ENCODE results near the gene TSPAN1. TPM values are rescaled to one million over a fixed set of nuclear protein-coding genes. Genes with fewer than 3 reads are reported as not detected.

Gene TSPAN1
- total and polyA plus RNA-seq, 12 donors = 0.80 to 5.3 (median 1.7) TPM

DNA sequence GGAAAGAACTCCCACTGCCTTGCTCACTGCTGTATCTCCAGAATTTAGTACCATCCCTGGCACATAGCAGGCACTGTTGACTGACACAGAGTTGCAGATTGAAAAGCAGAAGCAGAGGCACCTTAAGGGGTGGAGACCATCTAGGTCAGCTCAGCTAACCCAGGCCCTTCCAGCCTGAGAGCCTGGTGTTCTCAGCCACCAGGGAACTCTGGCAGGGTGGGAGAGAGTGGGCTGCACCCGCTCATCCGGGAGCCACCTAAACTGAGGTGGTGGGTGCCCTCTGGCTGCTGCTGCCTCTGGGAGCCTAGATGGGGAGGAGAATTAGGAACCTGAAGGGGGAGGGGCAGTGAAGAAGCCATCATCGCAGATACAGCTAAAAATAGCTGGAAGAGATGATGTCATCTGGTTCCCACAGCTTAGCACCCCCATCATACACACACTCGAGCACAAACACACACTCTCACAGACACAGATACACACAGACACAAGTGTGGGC is 1.5 kb upstream of the TSPAN1 start:
- Histone ChIP-seq H3K4me1 (peaks cover 22 to 67% (median 61%) of the 10 kb centered on the region in 9 donors), H3K36me3 (no peaks in the 10 kb centered on the region), H3K4me3 (no peak overlapping the region), H3K9me3 (no peaks in the 10 kb centered on the region), H3K27me3 (peaks cover 0 to under 1% (median 0%) of the 10 kb centered on the region in 7 donors), H3K27ac (peak overlapping the region in 9 of 10 donors; percentile 60 to 93 (median 82))
- TF ChIP-seq, protein P1, sequence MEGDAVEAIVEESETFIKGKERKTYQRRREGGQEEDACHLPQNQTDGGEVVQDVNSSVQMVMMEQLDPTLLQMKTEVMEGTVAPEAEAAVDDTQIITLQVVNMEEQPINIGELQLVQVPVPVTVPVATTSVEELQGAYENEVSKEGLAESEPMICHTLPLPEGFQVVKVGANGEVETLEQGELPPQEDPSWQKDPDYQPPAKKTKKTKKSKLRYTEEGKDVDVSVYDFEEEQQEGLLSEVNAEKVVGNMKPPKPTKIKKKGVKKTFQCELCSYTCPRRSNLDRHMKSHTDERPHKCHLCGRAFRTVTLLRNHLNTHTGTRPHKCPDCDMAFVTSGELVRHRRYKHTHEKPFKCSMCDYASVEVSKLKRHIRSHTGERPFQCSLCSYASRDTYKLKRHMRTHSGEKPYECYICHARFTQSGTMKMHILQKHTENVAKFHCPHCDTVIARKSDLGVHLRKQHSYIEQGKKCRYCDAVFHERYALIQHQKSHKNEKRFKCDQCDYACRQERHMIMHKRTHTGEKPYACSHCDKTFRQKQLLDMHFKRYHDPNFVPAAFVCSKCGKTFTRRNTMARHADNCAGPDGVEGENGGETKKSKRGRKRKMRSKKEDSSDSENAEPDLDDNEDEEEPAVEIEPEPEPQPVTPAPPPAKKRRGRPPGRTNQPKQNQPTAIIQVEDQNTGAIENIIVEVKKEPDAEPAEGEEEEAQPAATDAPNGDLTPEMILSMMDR (IDR thresholded peaks at IDR 0.05) = peak in 6 of 9 donors; percentile 10 to 55 (median 34)
- intact Hi-C loops (cut with DNase I) = loop anchor here in 3 of 10 donors (2.0 to 10.0 kb wide), 3 partner anchors 41 to 59 kb away; partner anchors contain the start of gene PIK3R3 (in 2 of the 3)
- peak in 7 of 8 donors; percentile 6 to 56 (median 31) for ATAC-seq
- DNase-seq = peak in 1 of 2 donors; percentile 65
- WGBS, 2 donors = 8 to 22% methylated on average over 4 of the region's 4 CpGs

DNA sequence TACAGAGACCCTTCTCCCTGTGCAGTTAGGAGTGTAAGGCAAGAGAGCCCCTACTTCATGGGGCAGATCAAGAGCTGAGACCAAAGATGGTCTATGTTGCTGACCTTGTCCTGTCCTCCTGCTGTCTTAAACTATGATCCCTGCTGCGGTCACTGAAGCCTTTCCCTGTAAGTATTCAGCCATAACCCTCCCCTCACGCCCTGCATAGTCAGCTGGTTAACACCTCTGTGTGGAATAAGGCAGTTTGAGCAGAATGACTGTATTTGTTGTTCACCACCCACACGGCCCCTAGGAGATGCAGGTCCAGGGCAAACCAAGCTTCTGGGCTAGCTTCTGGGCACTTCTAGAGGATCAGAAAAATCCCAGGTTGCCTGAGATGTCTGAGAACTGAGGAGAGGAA is 356 bp downstream of the TSPAN1 start:
- TF ChIP-seq, protein P1 (IDR thresholded peaks at IDR 0.05) = no peak
- no peak for ATAC-seq
- 73 to 82% methylated on average over 3 of the region's 3 CpGs for WGBS, 2 donors
- no peaks in the 10 kb centered on the region for H3K27me3 ChIP-seq
- H3K36me3 ChIP-seq = no peaks in the 10 kb centered on the region
- H3K9me3 ChIP-seq = no peaks in the 10 kb centered on the region
- intact Hi-C loops (cut with DNase I) = loop anchor here in 4 of 10 donors (2.0 to 10.0 kb wide), 3 partner anchors 42 to 83 kb away; partner anchors contain the start of gene PIK3R3 (in 3 of the 4)
- DNase-seq = no peak
- H3K4me1 ChIP-seq = peaks cover 22 to 78% (median 59%) of the 10 kb centered on the region in 9 donors
- peak overlapping the region in 9 of 10 donors; percentile 54 to 93 (median 79) for H3K27ac ChIP-seq
- no peak overlapping the region for H3K4me3 ChIP-seq

DNA sequence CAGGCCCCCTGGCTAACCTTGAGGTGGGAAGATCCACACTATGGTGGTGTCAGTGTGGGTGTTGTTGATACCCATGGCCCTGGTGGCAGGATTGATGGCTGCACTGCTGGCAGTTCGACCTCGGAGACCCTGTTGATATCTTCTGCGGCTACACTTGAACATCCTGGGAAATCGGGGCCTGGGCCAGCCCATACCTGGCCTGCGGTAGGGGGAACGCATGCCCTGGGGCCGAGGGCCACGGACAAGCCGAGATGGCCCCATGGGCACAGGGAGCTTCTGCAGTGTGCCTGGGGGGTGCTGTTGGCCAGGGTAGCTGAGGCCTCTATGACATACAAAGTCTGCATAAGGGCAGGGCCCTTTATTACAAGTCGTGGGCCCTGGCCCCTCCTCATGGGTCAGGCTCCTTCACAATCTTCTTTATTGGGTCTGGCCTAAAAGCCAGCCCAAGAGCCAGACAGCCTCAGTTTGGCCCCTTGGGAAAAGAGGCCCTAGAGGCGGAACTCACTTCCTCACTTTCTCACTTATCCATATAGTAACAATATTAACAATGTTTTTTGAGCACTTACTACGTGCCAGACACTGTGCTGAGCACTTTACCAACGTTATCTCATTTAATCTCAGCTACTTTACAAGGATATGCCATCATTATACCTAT is 1.5 kb downstream of the TSPAN1 start, which contains the start of gene P3R3URF:
Gene P3R3URF, minus strand, starts transcription at position 278 of the 655 bp plus-strand sequence. Its CDS starts 17 bp downstream, at position 261.
- Histone ChIP-seq H3K27ac (peak within 1 kb of the TSS in 9 of 10 donors; percentile 54 to 93 (median 79)), H3K9me3 (no peaks in the 10 kb centered on the region), H3K27me3 (no peaks in the 10 kb centered on the region), H3K36me3 (no peaks in the 10 kb centered on the region), H3K4me1 (peaks cover 21 to 78% (median 52%) of the 10 kb centered on the region in 9 donors), H3K4me3 (no peak within 1 kb of the TSS)
- TF ChIP-seq, protein P1 (IDR thresholded peaks at IDR 0.05) = no peak
- no peak for ATAC-seq
- no peak for DNase-seq
- intact Hi-C loops (cut with DNase I) = loop anchor here in 2 of 10 donors (5.0 to 10.0 kb wide), 2 partner anchors 62 to 84 kb away; no protein-coding TSS in a partner anchor
- 91 to 93% methylated on average over 13 of the region's 13 CpGs for WGBS, 2 donors
